Spleen (tissue), 11 donors: Measurements from ENCODE around the gene RAD51B. TPM values are rescaled to one million over a fixed set of nuclear protein-coding genes. Genes with fewer than 3 reads are reported as not detected.

Source experiments
- DNase-seq: peaks from one replicate; pipeline ENCODE4 v3.0.0-alpha.2; 2020
- H3K27ac ChIP-seq, 8 donors: fragments of 200-600 bp; sonication (generic) in 7 of 8; 1 replicate in 4 of 8; 2 replicates in 4 of 8; pipeline versions ENCODE4 v1.5.0 to v1.8.0; 2016 to 2021; ENCODE audit warnings: inconsistent platforms in 4 of 8, mild to moderate bottlenecking in 4 of 8, moderate library complexity in 1 of 8
- H3K27me3 ChIP-seq, 7 donors: fragments of 200-600 bp; sonication (generic) in 6 of 7; replicated peaks in 1 of 7; 1 replicate in 4 of 7; 2 replicates in 3 of 7; pipeline versions ENCODE4 v1.5.0 to v1.8.0; 2016 to 2021; ENCODE audit warnings: inconsistent platforms in 3 of 7, mild to moderate bottlenecking in 1 of 7
- H3K36me3 ChIP-seq, 6 donors: fragments of 200-600 bp; sonication (generic) in 5 of 6; 1 replicate in 4 of 6; 2 replicates in 2 of 6; pipeline versions ENCODE4 v1.5.0 to v1.8.0; 2016 to 2021; ENCODE audit warnings: inconsistent platforms in 2 of 6
- H3K4me1 ChIP-seq, 6 donors: fragments of 200-600 bp; sonication (generic) in 5 of 6; 1 replicate in 3 of 6; 2 replicates in 3 of 6; pipeline versions ENCODE4 v1.5.0 to v1.8.0; 2016 to 2021; ENCODE audit warnings: inconsistent platforms in 3 of 6
- H3K4me3 ChIP-seq, 8 donors: fragments of 200-600 bp; sonication (generic) in 7 of 8; 1 replicate in 4 of 8; 2 replicates in 4 of 8; pipeline versions ENCODE4 v1.5.0 to v1.8.0; 2016 to 2021; ENCODE audit warnings: inconsistent platforms in 4 of 8, mild to moderate bottlenecking in 4 of 8, moderate library complexity in 2 of 8
- H3K9me3 ChIP-seq, 8 donors: fragments of 200-600 bp; sonication (generic) in 7 of 8; 1 replicate in 4 of 8; 2 replicates in 4 of 8; pipeline versions ENCODE4 v1.5.0 to v1.8.0; 2016 to 2021; ENCODE audit warnings: inconsistent platforms in 4 of 8
- POLR2A ChIP-seq, 3 donors: fragments of 450-650 bp; IDR thresholded peaks; one replicate each; pipeline ENCODE4 v1.5.1; 2017; ENCODE audit warnings: antibody characterized with exemption in 3 of 3, mild to moderate bottlenecking in 1 of 3
- POLR2AphosphoS5 ChIP-seq, 3 donors: sonication (generic); formaldehyde crosslinking; IDR thresholded peaks; one replicate each; pipeline ENCODE4 v1.5.1; 2017; ENCODE audit warnings: antibody characterized with exemption in 3 of 3
- WGBS, 5 donors: extraction: QIAGEN DNeasy Blood & Tissue Kit in 3 of 5; methylation state at CpG; one replicate each; pipeline versions ENCODE4 v1.1.5 to v1.1.7; 2013 to 2018; 5-methylcytosine and 5-hydroxymethylcytosine counted together
- intact Hi-C: fragments of 100-400 bp; cut with DNase I; formaldehyde crosslinking; loops from one replicate; pipeline ENCODE4 v1.15.0; 2023; ENCODE audit warnings: low total_unique reads
- polyA plus RNA-seq, 3 donors: library from polyadenylated mRNA; stranded (reverse); fragments of 200-250 nt; gene quantifications; one replicate each; pipeline ENCODE4 v1.2.1, GENCODE V29; 2013
- total RNA-seq, 7 donors: library from RNA; depleted of rRNA in 3 of 7; stranded (reverse); fragments of >200 nt in 3 of 7; fragmentation: NEBNext Ultra II Directional in 4 of 7; extraction: Animal tissue kit (Norgen Biotek cat#: 25700) in 4 of 7; gene quantifications; one replicate each; pipeline versions ENCODE4 v1.1.0 to v1.2.1, GENCODE V29; 2016 to 2021
- TF ChIP-seq, protein P1 (sequence below), 11 experiments: fragments of 200-600 bp in 7 of 11; fragments of 450-650 bp in 4 of 11; sonication (generic) in 4 of 11; IDR thresholded peaks in 8 of 11; conservative IDR thresholded peaks in 3 of 11; 1 replicate in 7 of 11; 2 replicates in 4 of 11; pipeline versions ENCODE4 v1.4.0 to v1.8.0; 2016 to 2021; ENCODE audit warnings: antibody characterized with exemption in 11 of 11, inconsistent platforms in 4 of 11, mild to moderate bottlenecking in 1 of 11
- donor health status: healthy with polysubstance abuse.
- donor health status: DM: no; HTN: no; CAD: no; lungs with moderate emphysema.
- donor health status: DM: no; HTN: no; CAD: no.
- donor health status: Bipolar disorder and iron deficiency.
- donor health status: healthy.
- donor health status: DM: no; HTN: no; CAD: no.
- donor health status: DM: yes; HTN: yes; CAD: no.

The RAD51B gene
- total and polyA plus RNA-seq, 10 donors: 4.2 to 43.7 (median 29.8) TPM

DNA sequence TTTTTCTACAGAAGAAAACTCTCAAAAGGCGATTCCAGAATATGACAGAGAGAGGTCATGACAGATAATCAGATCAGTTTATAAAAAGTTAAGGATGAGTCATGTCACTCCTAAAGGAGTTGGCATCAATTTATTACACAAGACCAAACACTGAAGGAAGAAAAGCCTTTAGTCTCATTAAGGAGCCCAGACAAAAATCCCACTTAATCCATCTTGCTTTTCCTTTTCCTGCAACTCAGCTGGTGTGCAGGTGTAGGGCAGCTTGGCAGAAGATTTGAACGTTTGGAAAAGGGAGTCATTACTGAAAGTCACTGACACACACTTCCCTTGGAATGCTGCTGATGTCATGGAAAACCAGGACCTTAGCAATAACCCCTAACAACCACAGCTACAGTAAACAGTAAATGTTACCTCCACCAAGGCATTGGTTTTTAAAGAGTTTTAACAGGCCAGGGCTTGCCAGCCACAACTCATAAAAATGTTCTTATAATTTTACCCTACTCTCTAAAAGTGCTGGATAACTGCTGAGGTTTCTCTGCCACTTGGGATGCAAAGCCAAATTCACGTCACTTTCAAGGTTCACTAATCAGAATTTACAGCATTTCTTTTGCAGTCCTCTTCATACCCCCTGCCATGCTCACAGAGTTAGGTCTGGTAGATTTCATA, 320.6 kb downstream of the RAD51B start:
- Histone ChIP-seq H3K27me3 (no peaks in the 10 kb centered on the region), H3K36me3 (no peaks in the 10 kb centered on the region), H3K4me1 (peaks cover 0 to 26% (median 10%) of the 10 kb centered on the region in 6 donors), H3K4me3 (no peak overlapping the region), H3K27ac (peak overlapping the region in 3 of 8 donors; percentile 19 to 54 (median 20)), H3K9me3 (no peaks in the 10 kb centered on the region)
- intact Hi-C loops: no loop called here
- DNase-seq: no peak
- no peak for TF ChIP-seq POLR2A (IDR thresholded peaks at IDR 0.05)
- TF ChIP-seq POLR2AphosphoS5 (IDR thresholded peaks at IDR 0.05): no peak
- TF ChIP-seq, protein P1, sequence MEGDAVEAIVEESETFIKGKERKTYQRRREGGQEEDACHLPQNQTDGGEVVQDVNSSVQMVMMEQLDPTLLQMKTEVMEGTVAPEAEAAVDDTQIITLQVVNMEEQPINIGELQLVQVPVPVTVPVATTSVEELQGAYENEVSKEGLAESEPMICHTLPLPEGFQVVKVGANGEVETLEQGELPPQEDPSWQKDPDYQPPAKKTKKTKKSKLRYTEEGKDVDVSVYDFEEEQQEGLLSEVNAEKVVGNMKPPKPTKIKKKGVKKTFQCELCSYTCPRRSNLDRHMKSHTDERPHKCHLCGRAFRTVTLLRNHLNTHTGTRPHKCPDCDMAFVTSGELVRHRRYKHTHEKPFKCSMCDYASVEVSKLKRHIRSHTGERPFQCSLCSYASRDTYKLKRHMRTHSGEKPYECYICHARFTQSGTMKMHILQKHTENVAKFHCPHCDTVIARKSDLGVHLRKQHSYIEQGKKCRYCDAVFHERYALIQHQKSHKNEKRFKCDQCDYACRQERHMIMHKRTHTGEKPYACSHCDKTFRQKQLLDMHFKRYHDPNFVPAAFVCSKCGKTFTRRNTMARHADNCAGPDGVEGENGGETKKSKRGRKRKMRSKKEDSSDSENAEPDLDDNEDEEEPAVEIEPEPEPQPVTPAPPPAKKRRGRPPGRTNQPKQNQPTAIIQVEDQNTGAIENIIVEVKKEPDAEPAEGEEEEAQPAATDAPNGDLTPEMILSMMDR (IDR thresholded peaks at IDR 0.05 in 8 of 11, conservative IDR thresholded peaks at IDR 0.05 in 3 of 11): no peak
- 48 to 69% (median 59%) methylated on average over 3 of the region's 3 CpGs for WGBS, 5 donors

DNA sequence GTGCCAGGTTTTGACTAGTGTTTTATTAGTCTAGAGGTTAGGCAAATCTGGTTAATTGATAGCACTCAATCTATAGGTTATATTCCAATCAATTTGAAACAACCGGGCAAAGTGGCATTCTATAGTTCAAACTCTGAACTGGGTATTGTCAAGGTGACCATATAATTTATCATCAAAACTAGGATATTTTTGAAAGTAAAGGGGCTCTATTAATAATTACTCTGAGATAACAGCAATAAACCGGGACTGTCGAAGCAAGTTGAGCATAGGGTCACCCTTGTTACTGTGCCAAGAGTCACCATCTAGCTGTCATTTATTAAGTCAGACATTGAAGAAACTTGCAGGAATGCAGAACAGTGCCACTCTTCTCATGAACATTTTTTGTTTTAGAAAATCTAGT, 321.2 kb downstream of the RAD51B start:
- H3K27ac ChIP-seq: peak overlapping the region in 2 of 8 donors; percentile 19 to 54
- H3K27me3 ChIP-seq: no peaks in the 10 kb centered on the region
- TF ChIP-seq POLR2A (IDR thresholded peaks at IDR 0.05) (no peak), POLR2AphosphoS5 (IDR thresholded peaks at IDR 0.05) (no peak)
- TF ChIP-seq, protein P1 (IDR thresholded peaks at IDR 0.05 in 8 of 11, conservative IDR thresholded peaks at IDR 0.05 in 3 of 11): no peak
- H3K4me3 ChIP-seq: no peak overlapping the region
- WGBS, 5 donors: 82 to 91% (median 85%) methylated on average over 3 of the region's 3 CpGs
- H3K36me3 ChIP-seq: no peaks in the 10 kb centered on the region
- intact Hi-C loops: no loop called here
- DNase-seq: no peak
- no peaks in the 10 kb centered on the region for H3K9me3 ChIP-seq
- H3K4me1 ChIP-seq: peaks cover 0 to 25% (median 10%) of the 10 kb centered on the region in 6 donors

DNA sequence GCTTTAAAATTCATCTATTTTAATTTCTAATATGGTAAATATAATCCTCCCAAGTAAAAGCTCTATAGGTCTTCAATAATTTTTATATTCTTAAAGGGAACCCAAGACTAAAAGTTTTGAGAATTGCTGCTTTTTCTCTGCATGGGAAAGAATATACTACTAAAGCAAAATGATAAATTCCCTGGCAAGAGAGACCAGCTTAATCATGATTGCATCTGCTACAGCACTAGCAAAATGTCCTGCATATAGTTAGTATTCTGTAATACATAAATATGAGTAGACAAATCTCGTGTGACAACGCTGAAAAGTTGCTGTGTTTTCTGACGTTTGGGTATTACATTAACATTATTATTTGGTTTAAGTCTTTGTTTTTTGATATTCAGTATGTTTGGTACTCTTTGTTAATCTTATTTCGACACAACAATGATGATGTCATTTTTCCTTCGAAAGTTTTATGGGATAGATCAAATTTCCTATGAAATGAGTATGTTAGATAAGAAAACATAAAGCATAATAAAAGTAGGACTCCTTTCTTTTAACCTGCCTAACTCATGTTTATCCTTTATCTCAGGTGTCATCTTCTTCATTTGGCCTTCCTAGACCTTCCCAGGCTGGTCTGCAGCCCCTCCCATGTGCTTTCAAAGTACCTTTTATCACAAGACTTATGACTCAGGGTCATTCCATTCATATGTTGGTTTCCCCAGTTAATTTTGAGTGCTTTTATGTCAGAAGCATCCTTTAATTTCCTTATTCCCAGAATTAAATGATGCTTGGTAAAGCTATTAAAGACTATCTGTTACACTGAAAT, 321.9 kb downstream of the RAD51B start:
- Histone ChIP-seq H3K4me3 (no peak overlapping the region), H3K27me3 (no peaks in the 10 kb centered on the region), H3K9me3 (no peaks in the 10 kb centered on the region), H3K27ac (no peak overlapping the region), H3K4me1 (peaks cover 0 to 25% (median 10%) of the 10 kb centered on the region in 6 donors), H3K36me3 (no peaks in the 10 kb centered on the region)
- intact Hi-C loops: no loop called here
- TF ChIP-seq, protein P1 (IDR thresholded peaks at IDR 0.05 in 8 of 11, conservative IDR thresholded peaks at IDR 0.05 in 3 of 11): no peak
- TF ChIP-seq POLR2AphosphoS5 (IDR thresholded peaks at IDR 0.05) (no peak), POLR2A (IDR thresholded peaks at IDR 0.05) (no peak)
- no peak for DNase-seq
- WGBS, 5 donors: 79 to 87% (median 83%) methylated on average over 5 of the region's 5 CpGs

DNA sequence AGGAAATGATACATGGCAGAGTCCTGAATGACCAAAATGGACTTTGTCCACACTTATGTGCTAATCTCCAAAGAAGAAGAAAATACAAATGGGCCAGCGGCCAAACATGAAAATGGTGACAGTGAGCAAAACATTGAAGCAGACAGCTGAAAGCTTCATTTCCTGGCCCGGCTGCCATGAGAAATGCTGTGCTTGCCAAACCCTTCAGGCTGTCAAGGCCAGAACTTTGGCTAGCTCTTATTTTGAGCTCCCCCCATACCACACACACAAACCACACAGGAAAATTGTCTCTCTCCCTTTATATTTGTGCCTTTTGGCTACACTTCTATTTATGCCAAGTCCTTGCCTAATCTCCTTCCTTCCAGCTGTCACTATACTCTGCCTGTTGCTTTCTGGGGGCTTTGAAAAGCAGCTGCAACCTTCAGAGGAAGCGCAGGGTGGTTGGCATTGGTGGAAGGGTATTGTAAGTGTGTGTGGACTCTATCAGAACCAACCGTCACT, 323.8 kb downstream of the RAD51B start:
- peaks cover 0 to 9% (median 7%) of the 10 kb centered on the region in 8 donors for H3K9me3 ChIP-seq
- WGBS, 5 donors: 24 to 37% (median 33%) methylated on average over 4 of the region's 4 CpGs
- H3K27ac ChIP-seq: peak overlapping the region; percentile 38 to 80 (median 68)
- no peak overlapping the region for H3K4me3 ChIP-seq
- DNase-seq: no peak
- no peaks in the 10 kb centered on the region for H3K36me3 ChIP-seq
- intact Hi-C loops: no loop called here
- H3K4me1 ChIP-seq: peaks cover 0 to 29% (median 10%) of the 10 kb centered on the region in 6 donors
- no peaks in the 10 kb centered on the region for H3K27me3 ChIP-seq
- TF ChIP-seq POLR2AphosphoS5 (IDR thresholded peaks at IDR 0.05): peak in 1 of 3 donors; percentile 46
- no peak for TF ChIP-seq POLR2A (IDR thresholded peaks at IDR 0.05)
